Measurements from ENCODE around the gene GJC1.

Gene GJC1

GRCh38 chr17:44807093-44807816, 22.8 kb downstream of the GJC1 start:
- TF ChIP-seq CTCF (IDR thresholded peaks at IDR 0.05) = no peak

GRCh38 chr17:44804302-44805089, 25.6 kb downstream of the GJC1 start:
- TF ChIP-seq CTCF (IDR thresholded peaks at IDR 0.05) = no peak

- no peak for TF ChIP-seq CTCF (IDR thresholded peaks at IDR 0.05)
Measured at GRCh38 chr17:44801880-44802279, 28.2 kb downstream of the GJC1 start.

- no peak for TF ChIP-seq CTCF (IDR thresholded peaks at IDR 0.05)
Measured at GRCh38 chr17:44798356-44798755, 31.7 kb downstream of the GJC1 start.

- TF ChIP-seq CTCF (IDR thresholded peaks at IDR 0.05) = no peak
Measured at GRCh38 chr17:44797802-44798201, 32.3 kb downstream of the GJC1 start.

GRCh38 chr17:44796731-44797130, 33.4 kb downstream of the GJC1 start:
- no peak for TF ChIP-seq CTCF (IDR thresholded peaks at IDR 0.05)

GRCh38 chr17:44795928-44796327, 34.2 kb downstream of the GJC1 start:
- TF ChIP-seq CTCF (IDR thresholded peaks at IDR 0.05) = no peak

All from LNCAP (cell line).